Measurements from ENCODE around the gene DNLZ. TPM values are rescaled to one million over a fixed set of nuclear protein-coding genes. Genes with fewer than 3 reads are reported as not detected.

Gene DNLZ
- total and polyA plus RNA-seq, 11 donors: 21.3 to 67.8 (median 33.6) TPM

DNA sequence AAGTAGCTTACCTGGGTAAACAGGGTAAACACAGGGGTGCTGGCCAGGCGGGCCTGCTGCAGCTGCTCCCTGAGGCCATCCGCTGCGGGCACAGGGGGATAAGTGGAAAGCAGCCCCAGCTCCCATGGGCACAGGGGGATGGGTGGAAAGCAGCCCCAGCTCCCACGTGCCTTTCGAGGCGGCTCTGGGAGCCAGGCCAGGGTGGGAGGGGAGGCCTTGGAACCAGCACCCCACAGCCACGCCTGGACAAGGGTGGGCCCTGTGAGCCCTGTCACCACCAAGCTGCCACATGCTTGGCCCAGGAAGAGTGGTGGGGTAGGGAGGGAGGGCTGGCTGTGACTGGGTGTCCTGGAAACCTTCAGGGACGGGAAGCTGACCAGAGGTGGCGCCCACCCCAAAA, 17.8 kb upstream of the DNLZ start:
- Histone ChIP-seq H3K36me3 (peaks cover 0 to 76% (median 48%) of the 10 kb centered on the region in 9 donors), H3K27ac (peak overlapping the region in 3 of 12 donors; percentile 6 to 29 (median 23)), H3K27me3 (no peaks in the 10 kb centered on the region), H3K9me3 (no peaks in the 10 kb centered on the region), H3K4me3 (no peak overlapping the region), H3K4me1 (peaks cover 0 to 21% (median 0%) of the 10 kb centered on the region in 12 donors)
- TF ChIP-seq, protein P1, sequence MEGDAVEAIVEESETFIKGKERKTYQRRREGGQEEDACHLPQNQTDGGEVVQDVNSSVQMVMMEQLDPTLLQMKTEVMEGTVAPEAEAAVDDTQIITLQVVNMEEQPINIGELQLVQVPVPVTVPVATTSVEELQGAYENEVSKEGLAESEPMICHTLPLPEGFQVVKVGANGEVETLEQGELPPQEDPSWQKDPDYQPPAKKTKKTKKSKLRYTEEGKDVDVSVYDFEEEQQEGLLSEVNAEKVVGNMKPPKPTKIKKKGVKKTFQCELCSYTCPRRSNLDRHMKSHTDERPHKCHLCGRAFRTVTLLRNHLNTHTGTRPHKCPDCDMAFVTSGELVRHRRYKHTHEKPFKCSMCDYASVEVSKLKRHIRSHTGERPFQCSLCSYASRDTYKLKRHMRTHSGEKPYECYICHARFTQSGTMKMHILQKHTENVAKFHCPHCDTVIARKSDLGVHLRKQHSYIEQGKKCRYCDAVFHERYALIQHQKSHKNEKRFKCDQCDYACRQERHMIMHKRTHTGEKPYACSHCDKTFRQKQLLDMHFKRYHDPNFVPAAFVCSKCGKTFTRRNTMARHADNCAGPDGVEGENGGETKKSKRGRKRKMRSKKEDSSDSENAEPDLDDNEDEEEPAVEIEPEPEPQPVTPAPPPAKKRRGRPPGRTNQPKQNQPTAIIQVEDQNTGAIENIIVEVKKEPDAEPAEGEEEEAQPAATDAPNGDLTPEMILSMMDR (IDR thresholded peaks at IDR 0.05): no peak
- no peak for TF ChIP-seq POLR2A (IDR thresholded peaks at IDR 0.05)
- DNase-seq (peak in 4 of 5 donors; percentile 56 to 84 (median 68)), ATAC-seq (peak; percentile 68 to 89 (median 78))
- 40 to 72% (median 61%) methylated on average over 8 to 9 of the region's 9 CpGs for WGBS, 4 donors
- intact Hi-C loops (cut with DNase I): no loop called here

DNA sequence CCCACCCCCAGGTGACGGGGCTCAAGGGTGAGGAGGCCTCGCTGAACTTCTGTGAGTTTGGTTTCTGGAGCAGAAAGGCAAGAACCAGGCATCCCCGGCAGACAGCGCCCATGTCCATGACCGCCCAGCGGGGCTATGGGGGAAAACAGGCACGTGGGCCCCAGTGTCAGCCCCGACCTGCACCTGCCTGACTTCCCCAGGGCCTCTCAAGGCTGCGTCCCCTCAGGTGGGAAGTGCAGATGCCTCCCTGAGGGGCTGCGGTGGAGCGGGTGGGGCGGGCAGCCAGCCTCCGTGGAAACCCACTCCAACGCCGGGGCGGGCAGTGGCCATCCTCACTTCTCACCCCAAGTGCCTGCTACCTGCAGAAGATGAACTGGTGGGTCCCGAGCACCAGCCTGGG, 16.8 kb upstream of the DNLZ start:
- Histone ChIP-seq H3K36me3 (peaks cover 0 to 66% (median 40%) of the 10 kb centered on the region in 9 donors), H3K27ac (no peak overlapping the region), H3K4me1 (peaks cover 0 to 21% (median 0%) of the 10 kb centered on the region in 12 donors), H3K4me3 (no peak overlapping the region), H3K9me3 (no peaks in the 10 kb centered on the region), H3K27me3 (no peaks in the 10 kb centered on the region)
- no peak for DNase-seq
- 94 to 97% (median 95%) methylated on average over 11 to 17 of the region's 17 CpGs for WGBS, 4 donors
- no peak for ATAC-seq
- TF ChIP-seq, protein P1 (IDR thresholded peaks at IDR 0.05): no peak
- TF ChIP-seq POLR2A (IDR thresholded peaks at IDR 0.05): no peak
- intact Hi-C loops (cut with DNase I): no loop called here

DNA sequence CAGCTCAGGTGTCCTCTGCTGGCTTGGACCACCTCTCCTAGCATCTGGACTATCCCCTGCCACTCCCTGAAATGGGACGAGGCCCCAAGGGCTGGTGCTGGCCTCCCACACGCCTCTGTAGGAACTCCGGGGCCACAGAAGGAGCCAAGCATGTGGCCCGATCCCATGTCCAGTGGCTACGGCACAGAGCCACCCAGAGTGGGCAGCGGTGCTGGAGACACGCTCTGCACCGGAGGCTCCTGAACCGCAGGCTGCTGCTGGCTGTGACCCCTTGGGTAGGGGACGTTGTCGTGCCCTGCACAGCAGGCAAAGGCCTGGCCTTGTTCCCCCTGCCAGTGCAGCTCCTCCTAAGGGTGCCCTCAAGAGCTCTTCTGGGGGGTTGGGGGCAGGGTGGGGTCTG, 16.3 kb upstream of the DNLZ start:
- Histone ChIP-seq H3K4me1 (peaks cover 0 to 21% (median 0%) of the 10 kb centered on the region in 12 donors), H3K9me3 (no peaks in the 10 kb centered on the region), H3K36me3 (peaks cover 0 to 66% (median 35%) of the 10 kb centered on the region in 9 donors), H3K27ac (no peak overlapping the region), H3K4me3 (no peak overlapping the region), H3K27me3 (no peaks in the 10 kb centered on the region)
- TF ChIP-seq, protein P1 (IDR thresholded peaks at IDR 0.05): no peak
- TF ChIP-seq POLR2A (IDR thresholded peaks at IDR 0.05): no peak
- 87 to 95% (median 93%) methylated on average over 9 to 11 of the region's 11 CpGs for WGBS, 4 donors
- ATAC-seq (no peak), DNase-seq (no peak)
- intact Hi-C loops (cut with DNase I): no loop called here

DNA sequence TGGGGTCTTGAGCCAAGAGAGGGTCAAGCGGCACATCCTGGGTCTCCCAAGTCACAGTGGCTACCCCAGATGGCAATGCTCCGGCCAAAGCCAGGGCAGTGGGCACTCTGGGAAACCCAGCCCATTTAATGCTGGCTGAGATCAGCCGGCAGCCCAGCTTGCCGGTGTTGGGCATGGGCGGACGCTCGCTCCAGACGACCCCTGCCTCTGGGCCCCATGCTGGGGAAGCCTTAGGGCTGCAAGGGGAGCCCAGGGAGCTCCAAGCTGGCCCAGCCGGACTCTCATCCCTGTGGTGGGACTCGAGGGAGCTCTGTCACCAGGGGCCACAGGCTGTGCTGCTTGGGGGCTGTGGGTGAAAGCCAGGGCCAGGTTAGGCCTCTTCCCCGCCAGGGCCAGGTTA, 15.9 kb upstream of the DNLZ start:
- H3K9me3 ChIP-seq: no peaks in the 10 kb centered on the region
- WGBS, 4 donors: 90 to 97% (median 94%) methylated on average over 7 to 11 of the region's 11 CpGs
- DNase-seq (no peak), ATAC-seq (no peak)
- H3K36me3 ChIP-seq: peaks cover 0 to 65% (median 34%) of the 10 kb centered on the region in 9 donors
- no peaks in the 10 kb centered on the region for H3K27me3 ChIP-seq
- H3K4me1 ChIP-seq: peaks cover 0 to 21% (median 0%) of the 10 kb centered on the region in 12 donors
- H3K27ac ChIP-seq: no peak overlapping the region
- TF ChIP-seq, protein P1 (IDR thresholded peaks at IDR 0.05): no peak
- no peak for TF ChIP-seq POLR2A (IDR thresholded peaks at IDR 0.05)
- intact Hi-C loops (cut with DNase I): no loop called here
- H3K4me3 ChIP-seq: no peak overlapping the region

Measured in heart left ventricle (tissue), 16 donors.